ENCODE data around the gene NTNG1. TPM values are rescaled to one million over a fixed set of nuclear protein-coding genes. Genes with fewer than 3 reads are reported as not detected.

Gene NTNG1
- total and polyA plus RNA-seq, 2 of the 4 experiments (the other 2 are of a cell fraction) = 1.2 to 2.3 TPM

- ATAC-seq (ENCODE audit: low read depth) (no peak), DNase-seq (no peak)
- H3K14ac ChIP-seq (replicated peaks; ENCODE audit: low read depth, low read length) = no peak overlapping the region
- BruUV-seq (replicated peaks) = no TSS peak
- no peaks in the 10 kb centered on the region for H3K9me1 ChIP-seq (ENCODE audit: insufficient read depth, low read length)
- H2AK9ac ChIP-seq (replicated peaks; ENCODE audit: low read depth, low read length, poor library complexity) = no peak overlapping the region
- no peak overlapping the region for H3K9ac ChIP-seq (ENCODE audit: low read depth, low read length)
- H3K36me3 ChIP-seq (ENCODE audit: control insufficient read depth, insufficient read depth, low read length) = no peaks in the 10 kb centered on the region
- no peak overlapping the region for H3K4ac ChIP-seq (ENCODE audit: low read depth, low read length)
- H2BK120ac ChIP-seq (ENCODE audit: low read depth, low read length) = no peak overlapping the region
- intact Hi-C loops (cut with micrococcal nuclease) = loop anchor here (10.0 kb wide), 1 partner anchor 1884 kb away; no protein-coding TSS in a partner anchor
- in situ Hi-C loops (cut with MboI; ENCODE audit: low sequenced_read_pairs) = no loop called here
- no peaks in the 10 kb centered on the region for H3K79me1 ChIP-seq (ENCODE audit: low read depth in 1 of 2, low read length in 2 of 2)
- no peak overlapping the region for H4K91ac ChIP-seq (ENCODE audit: insufficient read depth, low read depth, low read length)
- H3K4me3 ChIP-seq (ENCODE audit: insufficient read depth, low read depth, low read length) = no peak overlapping the region
- H3K4me2 ChIP-seq (ENCODE audit: low read depth, low read length) = no peak overlapping the region
- no peak overlapping the region for H2BK15ac ChIP-seq (ENCODE audit: low read depth, low read length)
- no peak overlapping the region for H2BK5ac ChIP-seq (ENCODE audit: low read depth, low read length, poor library complexity, severe bottlenecking)
- H3K4me1 ChIP-seq (ENCODE audit: control insufficient read depth, insufficient read depth, low read length) = no peaks in the 10 kb centered on the region
- no CpG with 5 or more reads among the region's 3 CpGs for WGBS, 2 experiments (ENCODE audit: extremely low coverage in 2 of 2, insufficient read length in 1 of 2)
- no peak overlapping the region for H4K5ac ChIP-seq (ENCODE audit: low read depth, low read length)
- H2AFZ ChIP-seq (replicated peaks; ENCODE audit: low read length, poor library complexity) = no peak overlapping the region
- H3K18ac ChIP-seq (ENCODE audit: low read depth, low read length) = no peak overlapping the region
- TF ChIP-seq NFE2L2 (IDR thresholded peaks at IDR 0.05; ENCODE audit: low read depth, low read length) (no peak), SMC3 (IDR thresholded peaks at IDR 0.05; ENCODE audit: low read depth, low read length) (no peak), MAZ (IDR thresholded peaks at IDR 0.05; ENCODE audit: borderline replicate concordance, low read depth, low read length) (no peak), CEBPB (IDR thresholded peaks at IDR 0.05; ENCODE audit: low read depth, low read length) (no peak), MXI1 (IDR thresholded peaks at IDR 0.05; ENCODE audit: borderline replicate concordance, low read depth, low read length) (no peak), USF2 (IDR thresholded peaks at IDR 0.05; ENCODE audit: low read depth, low read length) (no peak), BHLHE40 (IDR thresholded peaks at IDR 0.05; ENCODE audit: low read depth, low read length) (no peak), CTCF (conservative IDR thresholded peaks at IDR 0.05; ENCODE audit: low read depth, low read length) (no peak), RAD21 (IDR thresholded peaks at IDR 0.05; ENCODE audit: low read length) (no peak), MAFK (IDR thresholded peaks at IDR 0.05; ENCODE audit: low read depth, low read length) (no peak), RCOR1 (IDR thresholded peaks at IDR 0.05; ENCODE audit: insufficient replicate concordance, low read length) (no peak), ELK1 (IDR thresholded peaks at IDR 0.05; ENCODE audit: borderline replicate concordance, low read depth, low read length) (no peak), CHD1 (IDR thresholded peaks at IDR 0.05; ENCODE audit: low read depth, low read length) (no peak)
- no peak overlapping the region for H4K8ac ChIP-seq (ENCODE audit: low read depth in 2 of 2, low read length in 2 of 2)
- no peak overlapping the region for H2AK5ac ChIP-seq (ENCODE audit: low read depth, low read length)
- dilution Hi-C loops (cut with HindIII; ENCODE audit: low sequenced_read_pairs, unreplicated experiment) = no loop called here
- H4K20me1 ChIP-seq (ENCODE audit: insufficient read depth, low read length) = no peaks in the 10 kb centered on the region
- no peak overlapping the region for H3K27ac ChIP-seq (ENCODE audit: insufficient read depth, low read length)
- H3K27me3 ChIP-seq (ENCODE audit: control insufficient read depth, insufficient read depth, low read length) = no peaks in the 10 kb centered on the region
- no peak overlapping the region for H2BK20ac ChIP-seq (ENCODE audit: low read depth, low read length)
- no peak overlapping the region for H3K23ac ChIP-seq (ENCODE audit: low read depth, low read length)
- POLR2A ChIA-PET (ENCODE audit: unreplicated experiment) = no interaction called here
- H3K56ac ChIP-seq (ENCODE audit: extremely low read depth, insufficient read depth, low read length) = no peak overlapping the region
- no peaks in the 10 kb centered on the region for H3K9me3 ChIP-seq (ENCODE audit: control insufficient read depth, insufficient read depth, low read length)
- CTCF ChIA-PET = no interaction called here
Measured at GRCh38 chr1:107158991-107159390, 18.2 kb downstream of the NTNG1 start.

All from IMR-90 (cell line).